ENCODE results near the gene BOD1. TPM values are rescaled to one million over a fixed set of nuclear protein-coding genes. Genes with fewer than 3 reads are reported as not detected.

BOD1 gene
- total and polyA plus RNA-seq, 2 donors (not counting 3 experiments of a cell fraction or from before 2014, with no cell fraction given), result 57.6 to 62.4 TPM

DNA sequence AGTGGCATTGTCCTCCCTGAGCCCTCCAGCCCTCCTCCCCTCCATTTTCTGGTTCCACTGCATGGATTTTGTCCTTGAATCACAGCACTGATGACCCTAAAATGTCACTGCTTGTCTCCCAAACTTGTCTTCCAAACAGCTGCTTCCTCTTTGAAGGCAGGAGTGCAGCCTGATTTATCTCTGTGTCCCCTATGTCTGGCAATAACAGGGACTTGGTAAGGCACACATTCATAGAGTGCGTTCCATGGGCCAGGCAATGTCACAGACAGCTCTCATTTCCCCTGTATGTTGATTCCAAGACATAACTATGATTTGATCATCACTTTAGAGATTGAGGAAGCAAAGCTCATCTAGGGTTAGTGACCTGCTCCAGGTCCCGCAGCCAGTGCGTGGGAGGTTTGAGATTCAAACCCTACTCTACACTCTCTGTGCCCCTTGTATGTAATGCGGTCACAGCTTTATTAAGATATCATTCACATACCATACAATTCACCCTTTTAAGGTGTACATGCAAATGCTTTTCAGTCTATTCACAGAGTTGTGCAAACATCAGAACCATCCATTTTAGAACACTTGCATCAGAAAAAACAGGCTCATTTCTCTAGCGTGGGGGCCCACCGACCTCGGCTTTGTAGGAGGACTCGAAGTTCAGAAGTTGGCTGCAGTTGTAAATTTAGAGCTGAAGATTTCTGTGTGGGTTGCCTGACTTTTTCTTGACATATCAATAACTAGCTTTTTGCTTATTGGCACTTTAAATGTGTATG is 28.4 kb upstream of the BOD1 start:
- dilution Hi-C loops (cut with MboI; ENCODE audit: extremely low pct_ligation_motif_present, low sequenced_read_pairs), result no loop called here
- no peaks in the 10 kb centered on the region for H3K9me1 ChIP-seq (replicated peaks; ENCODE audit: control insufficient read depth, extremely low read depth, insufficient read depth, low read length)
- CTCF ChIA-PET, result interaction anchor here (1.8 kb wide), 1 partner anchor 12 kb away, joined by 10 read pairs; no protein-coding TSS in a partner anchor
- H4K20me1 ChIP-seq (replicated peaks; ENCODE audit: control insufficient read depth, extremely low read depth, insufficient read depth, low read length), result no peaks in the 10 kb centered on the region
- no peak overlapping the region for H3K4me2 ChIP-seq (ENCODE audit: insufficient read depth, low read length)
- H3K27me3 ChIP-seq (ENCODE audit: control insufficient read depth in 2 of 2, insufficient read depth in 2 of 2, low read length in 2 of 2), result no peaks in the 10 kb centered on the region
- POLR2A ChIA-PET, result no interaction called here
- H3K9me3 ChIP-seq (replicated peaks; ENCODE audit: control insufficient read depth, insufficient read depth, low read length), result no peaks in the 10 kb centered on the region
- H3K79me2 ChIP-seq (ENCODE audit: control insufficient read depth, insufficient read depth, low read length), result no peaks in the 10 kb centered on the region
- DNase-seq (ENCODE audit: low read depth, low spot score) (no peak), FAIRE-seq (no peak)
- H3K4me3 ChIP-seq (replicated peaks in 1 of 3; ENCODE audit: insufficient read depth in 1 of 3, low read depth in 1 of 3, low read length in 3 of 3), result no peak overlapping the region
- intact Hi-C loops (cut with micrococcal nuclease), result no loop called here
- H3K9ac ChIP-seq (replicated peaks; ENCODE audit: extremely low read depth, insufficient read depth, low read length), result no peak overlapping the region
- H3K27ac ChIP-seq (ENCODE audit: insufficient read depth, low read depth, low read length), result no peak overlapping the region
- no peaks in the 10 kb centered on the region for H3K4me1 ChIP-seq (ENCODE audit: control insufficient read depth, extremely low read depth, insufficient read depth, low read length)
- no TSS peak for BruUV-seq (replicated peaks)
- TF ChIP-seq GATA2 (IDR thresholded peaks at IDR 0.05; ENCODE audit: insufficient read depth, insufficient read length, low read depth, low read length) (no peak), MYC (IDR thresholded peaks at IDR 0.05; ENCODE audit: low read depth, low read length) (no peak), JUN (IDR thresholded peaks at IDR 0.05; ENCODE audit: borderline replicate concordance, insufficient read depth, insufficient read length, low read depth) (no peak), POLR2A (IDR thresholded peaks at IDR 0.05; ENCODE audit: low read depth, low read length) (no peak), EZH2 (IDR thresholded peaks at IDR 0.05; ENCODE audit: borderline replicate concordance, low read depth, low read length, severe bottlenecking) (no peak)
- TF ChIP-seq, protein P1, sequence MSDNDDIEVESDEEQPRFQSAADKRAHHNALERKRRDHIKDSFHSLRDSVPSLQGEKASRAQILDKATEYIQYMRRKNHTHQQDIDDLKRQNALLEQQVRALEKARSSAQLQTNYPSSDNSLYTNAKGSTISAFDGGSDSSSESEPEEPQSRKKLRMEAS (IDR thresholded peaks at IDR 0.05; ENCODE audit: insufficient read depth, insufficient read length), result no peak
- H3K36me3 ChIP-seq (ENCODE audit: control insufficient read depth in 2 of 2, extremely low read depth in 1 of 2, insufficient read depth in 2 of 2, low read length in 2 of 2), result no peaks in the 10 kb centered on the region
- H2AFZ ChIP-seq (ENCODE audit: low read depth, low read length), result no peak overlapping the region

DNA sequence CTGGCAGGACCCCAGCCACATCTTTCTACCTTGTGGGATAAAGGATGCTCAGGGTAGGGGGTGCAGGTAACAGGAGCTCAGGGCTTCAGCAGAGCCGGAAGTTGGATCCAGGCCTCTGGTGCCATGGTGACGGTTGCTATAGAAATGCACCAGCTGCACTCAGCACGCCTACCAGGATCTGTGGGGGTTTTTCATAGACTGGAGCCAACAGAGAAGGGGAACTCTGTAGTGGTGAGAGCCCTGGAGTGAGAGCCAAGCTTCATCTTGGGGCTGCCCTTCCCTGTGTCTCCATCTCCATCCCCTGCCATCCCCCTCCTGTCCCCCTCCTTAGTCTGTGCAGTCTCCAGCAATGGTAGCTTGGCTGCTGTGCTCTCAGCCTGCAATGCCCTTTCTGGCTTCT is 27.5 kb upstream of the BOD1 start:
- Histone ChIP-seq H3K79me2 (ENCODE audit: control insufficient read depth, insufficient read depth, low read length) (no peaks in the 10 kb centered on the region), H3K27me3 (ENCODE audit: control insufficient read depth in 2 of 2, insufficient read depth in 2 of 2, low read length in 2 of 2) (no peaks in the 10 kb centered on the region), H3K9me3 (replicated peaks; ENCODE audit: control insufficient read depth, insufficient read depth, low read length) (no peaks in the 10 kb centered on the region), H3K9ac (replicated peaks; ENCODE audit: extremely low read depth, insufficient read depth, low read length) (no peak overlapping the region), H3K9me1 (replicated peaks; ENCODE audit: control insufficient read depth, extremely low read depth, insufficient read depth, low read length) (no peaks in the 10 kb centered on the region), H3K4me3 (replicated peaks in 1 of 3; ENCODE audit: insufficient read depth in 1 of 3, low read depth in 1 of 3, low read length in 3 of 3) (no peak overlapping the region), H3K4me1 (ENCODE audit: control insufficient read depth, extremely low read depth, insufficient read depth, low read length) (no peaks in the 10 kb centered on the region), H3K36me3 (ENCODE audit: control insufficient read depth in 2 of 2, extremely low read depth in 1 of 2, insufficient read depth in 2 of 2, low read length in 2 of 2) (no peaks in the 10 kb centered on the region), H3K4me2 (ENCODE audit: insufficient read depth, low read length) (no peak overlapping the region), H4K20me1 (replicated peaks; ENCODE audit: control insufficient read depth, extremely low read depth, insufficient read depth, low read length) (no peaks in the 10 kb centered on the region), H2AFZ (ENCODE audit: low read depth, low read length) (no peak overlapping the region), H3K27ac (ENCODE audit: insufficient read depth, low read depth, low read length) (no peak overlapping the region)
- no peak for TF ChIP-seq MYC (IDR thresholded peaks at IDR 0.05; ENCODE audit: low read depth, low read length)
- no peak for TF ChIP-seq GATA2 (IDR thresholded peaks at IDR 0.05; ENCODE audit: insufficient read depth, insufficient read length, low read depth, low read length)
- no peak for TF ChIP-seq EZH2 (IDR thresholded peaks at IDR 0.05; ENCODE audit: borderline replicate concordance, low read depth, low read length, severe bottlenecking)
- TF ChIP-seq FOS (IDR thresholded peaks at IDR 0.05; ENCODE audit: borderline replicate concordance, insufficient read depth, low read length), result no peak
- no peak for TF ChIP-seq POLR2A (IDR thresholded peaks at IDR 0.05; ENCODE audit: low read depth, low read length)
- TF ChIP-seq JUN (IDR thresholded peaks at IDR 0.05; ENCODE audit: borderline replicate concordance, insufficient read depth, insufficient read length, low read depth), result no peak
- TF ChIP-seq, protein P1 (IDR thresholded peaks at IDR 0.05; ENCODE audit: insufficient read depth, insufficient read length), result no peak
- TF ChIP-seq, protein P2, sequence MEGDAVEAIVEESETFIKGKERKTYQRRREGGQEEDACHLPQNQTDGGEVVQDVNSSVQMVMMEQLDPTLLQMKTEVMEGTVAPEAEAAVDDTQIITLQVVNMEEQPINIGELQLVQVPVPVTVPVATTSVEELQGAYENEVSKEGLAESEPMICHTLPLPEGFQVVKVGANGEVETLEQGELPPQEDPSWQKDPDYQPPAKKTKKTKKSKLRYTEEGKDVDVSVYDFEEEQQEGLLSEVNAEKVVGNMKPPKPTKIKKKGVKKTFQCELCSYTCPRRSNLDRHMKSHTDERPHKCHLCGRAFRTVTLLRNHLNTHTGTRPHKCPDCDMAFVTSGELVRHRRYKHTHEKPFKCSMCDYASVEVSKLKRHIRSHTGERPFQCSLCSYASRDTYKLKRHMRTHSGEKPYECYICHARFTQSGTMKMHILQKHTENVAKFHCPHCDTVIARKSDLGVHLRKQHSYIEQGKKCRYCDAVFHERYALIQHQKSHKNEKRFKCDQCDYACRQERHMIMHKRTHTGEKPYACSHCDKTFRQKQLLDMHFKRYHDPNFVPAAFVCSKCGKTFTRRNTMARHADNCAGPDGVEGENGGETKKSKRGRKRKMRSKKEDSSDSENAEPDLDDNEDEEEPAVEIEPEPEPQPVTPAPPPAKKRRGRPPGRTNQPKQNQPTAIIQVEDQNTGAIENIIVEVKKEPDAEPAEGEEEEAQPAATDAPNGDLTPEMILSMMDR (IDR thresholded peaks at IDR 0.05; ENCODE audit: extremely low read depth in 1 of 2, insufficient read depth in 1 of 2, low read depth in 1 of 2, low read length in 2 of 2), result no peak
- no peak for TF ChIP-seq POLR2AphosphoS5 (IDR thresholded peaks at IDR 0.05; ENCODE audit: insufficient read depth, low read depth, low read length)
- dilution Hi-C loops (cut with MboI; ENCODE audit: extremely low pct_ligation_motif_present, low sequenced_read_pairs), result no loop called here
- FAIRE-seq, result no peak
- intact Hi-C loops (cut with micrococcal nuclease), result no loop called here
- no peak for DNase-seq (ENCODE audit: low read depth, low spot score)
- CTCF ChIA-PET, result interaction anchor here (1.8 kb wide), 1 partner anchor 12 kb away, joined by 10 read pairs; no protein-coding TSS in a partner anchor
- no TSS peak for BruUV-seq (replicated peaks)
- POLR2A ChIA-PET, result no interaction called here

Data from endothelial cell of umbilical vein (primary cell).